HG03135 (cell line): ENCODE results near the gene WASF1.
"Not testable (repeated sequence)": the region's sequence is repeated elsewhere in the genome, so short reads cannot be mapped to it uniquely, and the experiment has no call there.

ENCODE experiments used
- ATAC-seq: cut with Tn5 transposase; IDR thresholded peaks from one replicate; pipeline ENCODE4 v1.9.1; 2021; ENCODE audit warnings: mild to moderate bottlenecking, moderate library complexity; ENCODE audit not compliant: unreplicated experiment

WASF1 gene

DNA sequence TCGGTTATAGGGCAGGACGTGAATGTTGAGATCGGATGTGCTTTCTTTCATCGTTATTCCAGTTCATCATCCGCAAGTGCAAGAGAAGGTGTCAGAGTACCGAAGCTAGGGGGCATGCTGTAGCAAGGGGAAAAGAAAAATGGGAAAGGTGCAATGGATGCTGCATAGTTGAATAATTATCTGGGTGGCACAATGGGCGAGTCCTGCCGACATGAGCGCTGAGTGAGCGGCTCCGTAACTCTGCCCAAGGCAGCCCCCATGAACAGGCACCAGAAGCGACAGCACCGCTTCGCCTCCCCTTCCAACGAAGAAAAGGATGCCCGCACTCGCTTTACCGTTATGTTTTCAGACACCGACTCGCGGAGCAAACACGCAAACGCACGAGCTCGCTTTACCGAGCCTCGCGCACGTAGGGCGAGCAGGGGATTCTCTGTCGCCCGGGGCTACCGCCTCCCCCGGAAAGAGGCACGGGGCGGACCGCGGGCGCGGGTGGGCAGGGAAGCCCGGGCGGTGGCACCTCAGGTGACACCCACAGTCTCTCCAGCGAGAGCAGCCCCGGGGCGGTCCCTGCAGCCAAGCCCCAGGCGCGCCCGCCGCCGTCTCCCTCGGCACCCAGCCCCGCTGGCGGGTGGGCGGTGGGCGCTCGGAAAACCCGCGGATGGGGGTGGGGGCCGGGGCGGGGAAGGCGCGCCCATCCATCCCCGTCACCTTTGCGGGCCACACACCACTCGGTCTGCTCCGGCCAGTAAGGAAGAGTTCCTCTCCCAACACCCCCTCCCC, 654 bp downstream of the WASF1 start:
- peak; percentile 23 for ATAC-seq

GRCh38 chr6:110173506-110174132, 5.9 kb downstream of the WASF1 start:
- no peak for ATAC-seq

DNA sequence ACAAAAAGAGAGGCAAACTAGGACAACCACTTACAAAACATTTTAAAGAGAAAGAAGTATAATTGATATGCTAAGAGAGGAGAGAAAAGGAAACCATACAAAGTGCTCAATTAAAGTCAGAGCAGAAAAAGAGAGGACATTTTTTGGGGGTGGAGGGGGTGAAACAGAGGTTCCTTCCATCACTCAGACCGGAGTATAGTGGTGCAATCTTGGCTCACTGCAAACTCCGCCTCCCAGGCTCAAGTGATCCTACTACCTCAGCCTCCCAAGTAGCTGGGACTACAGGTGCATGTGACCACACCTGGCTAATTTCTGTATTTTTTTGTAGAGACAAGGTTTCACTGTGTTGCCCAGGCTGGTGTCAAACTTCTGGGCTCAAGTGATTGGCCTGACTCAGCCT, 9.4 kb downstream of the WASF1 start:
- no peak for ATAC-seq

- ATAC-seq: no peak
These were observed 21.0 kb downstream of the WASF1 start for GRCh38 chr6:110158479-110158878.

DNA sequence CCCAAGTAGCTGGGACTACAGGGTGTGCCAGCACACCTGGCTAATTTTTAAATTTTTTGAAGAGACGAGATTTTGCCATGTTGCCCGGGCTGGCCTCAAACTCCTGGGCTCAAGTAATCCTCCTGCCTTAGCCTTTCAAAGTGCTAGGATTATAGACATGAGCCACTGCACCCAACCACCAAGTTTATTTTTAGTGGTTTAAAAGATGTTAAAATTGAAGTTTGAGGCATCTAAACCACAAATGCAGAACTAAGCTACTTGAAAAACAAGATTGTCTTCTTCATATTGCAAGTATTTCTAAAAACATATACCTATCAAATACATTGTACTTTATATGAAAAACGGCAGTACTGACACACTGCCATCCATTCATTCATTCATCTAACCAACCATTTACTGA, 31.6 kb downstream of the WASF1 start:
- ATAC-seq: no peak

- ATAC-seq: no peak
These were observed 38.8 kb downstream of the WASF1 start for GRCh38 chr6:110140650-110141049.

DNA sequence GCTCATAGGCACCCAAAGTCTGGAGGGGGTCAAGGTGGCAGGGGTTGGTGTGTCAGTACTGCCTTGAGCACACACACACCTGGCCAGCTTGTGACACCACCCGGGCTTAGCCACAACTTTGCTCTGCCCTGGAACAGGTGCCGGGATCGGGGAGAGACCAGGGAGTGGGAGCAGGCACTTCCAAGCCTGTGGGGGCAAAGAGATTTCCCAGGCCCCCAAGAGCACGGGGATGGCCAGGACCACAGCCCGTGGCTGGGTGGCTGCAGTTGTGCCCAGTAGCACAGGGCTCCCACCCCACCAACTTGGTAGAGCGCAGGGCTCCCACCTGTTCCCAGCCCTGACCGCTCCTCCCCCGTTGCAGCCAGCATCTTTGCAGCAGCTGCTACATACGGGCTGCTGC, 40.4 kb downstream of the WASF1 start:
- no peak for ATAC-seq

- no peak for ATAC-seq
These were observed 41.3 kb downstream of the WASF1 start for GRCh38 chr6:110137924-110138887.

GRCh38 chr6:110130362-110130761, 49.1 kb downstream of the WASF1 start:
- no peak for ATAC-seq

DNA sequence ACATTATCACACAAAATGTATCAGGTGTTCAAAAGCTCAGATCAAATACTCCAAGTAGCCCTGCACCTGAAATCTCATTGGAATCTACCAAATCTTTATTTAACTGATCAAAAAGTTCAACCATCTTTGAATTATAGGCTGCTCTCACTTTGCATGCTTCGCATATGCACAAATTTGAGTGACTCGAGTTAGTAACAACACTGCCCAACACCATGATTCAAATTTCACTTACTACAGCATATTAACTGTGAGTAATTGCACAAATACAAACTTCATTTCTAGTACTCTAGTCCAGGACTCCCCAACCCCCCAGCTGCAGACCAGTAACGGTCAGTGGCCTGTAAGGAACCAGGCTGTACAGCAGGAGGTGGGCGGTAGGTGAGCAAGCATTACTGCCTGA, 51.1 kb downstream of the WASF1 start:
- ATAC-seq: no peak

- no peak for ATAC-seq
These were observed 54.1 kb downstream of the WASF1 start for GRCh38 chr6:110125361-110125760.

DNA sequence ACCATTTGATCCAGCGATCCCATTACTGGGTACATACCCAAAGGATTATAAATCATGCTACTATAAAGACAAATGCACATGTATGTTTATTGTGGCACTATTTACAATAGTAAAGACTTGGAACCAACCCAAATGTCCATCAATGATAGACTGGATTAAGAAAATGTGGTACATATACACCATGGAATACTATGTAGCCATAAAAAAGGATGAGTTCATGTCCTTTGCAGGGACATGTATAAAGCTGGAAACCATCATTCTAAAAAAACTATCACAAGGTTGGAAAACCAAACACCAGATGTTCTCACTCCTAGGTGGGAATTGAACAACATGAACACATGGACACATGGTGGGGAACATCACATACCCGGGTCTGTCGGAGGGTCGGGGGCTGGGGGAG, 57.8 kb downstream of the WASF1 start:
- not testable (repeated sequence) for ATAC-seq

- no peak for ATAC-seq
These were observed 63.2 kb downstream of the WASF1 start for GRCh38 chr6:110116258-110116657.

- no peak for ATAC-seq
These were observed 65.5 kb downstream of the WASF1 start for GRCh38 chr6:110114004-110114403.

- ATAC-seq: no peak
These were observed 74.2 kb downstream of the WASF1 start for GRCh38 chr6:110105296-110105695.

- no peak for ATAC-seq
These were observed 76.2 kb downstream of the WASF1 start for GRCh38 chr6:110103260-110103659.

- no peak for ATAC-seq
These were observed 77.1 kb downstream of the WASF1 start for GRCh38 chr6:110102411-110102810.

DNA sequence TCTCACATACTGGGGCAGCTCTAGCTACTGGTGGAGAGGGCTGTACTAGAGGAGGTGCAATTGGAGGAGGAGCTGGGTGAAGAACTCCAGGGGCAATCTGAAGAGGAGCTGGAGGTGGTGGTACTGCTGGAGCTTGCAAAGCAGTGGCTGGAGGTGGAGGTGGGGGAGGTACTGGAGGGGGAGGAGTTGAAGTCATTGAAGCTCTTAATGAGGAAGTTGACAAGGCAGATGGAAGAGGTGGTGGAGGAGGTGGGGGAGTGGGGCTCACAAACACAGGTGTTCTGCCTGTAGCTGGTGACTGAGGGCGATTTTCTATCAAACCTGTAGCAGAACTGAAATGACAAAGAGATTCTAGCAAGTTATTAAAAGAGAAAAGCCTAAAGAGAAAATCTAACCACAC, 77.6 kb downstream of the WASF1 start:
- no peak for ATAC-seq

DNA sequence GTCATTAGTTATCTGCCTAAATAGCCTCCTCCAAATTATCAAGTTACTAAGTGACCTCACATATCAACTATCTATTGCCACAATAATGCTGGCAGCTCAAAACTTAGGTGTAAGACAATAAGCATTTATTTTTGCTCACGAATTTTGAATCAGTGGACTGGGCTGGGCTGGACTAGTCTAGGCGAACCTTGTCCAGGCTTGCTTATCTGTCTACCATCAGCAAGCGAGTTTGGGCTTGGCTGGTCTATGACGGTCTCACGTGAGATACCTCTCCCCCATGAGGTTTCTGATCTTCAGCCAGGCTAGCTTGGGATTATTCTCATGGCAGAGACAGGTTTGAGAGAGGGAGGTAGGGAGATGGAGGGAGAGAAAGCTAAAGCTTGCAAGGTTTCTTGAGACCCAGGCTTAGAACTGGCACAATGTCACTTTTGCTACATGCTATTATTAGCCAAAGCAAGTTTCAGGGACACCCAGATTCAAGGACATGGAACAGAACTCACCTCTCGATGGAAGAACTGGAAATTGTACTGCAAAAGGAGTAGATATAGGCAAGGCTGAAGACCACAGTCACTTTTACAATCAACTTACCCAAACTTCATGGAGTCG, 80.9 kb downstream of the WASF1 start:
- ATAC-seq: no peak

GRCh38 chr6:110097443-110097842, 82.0 kb downstream of the WASF1 start:
- ATAC-seq: no peak

- no peak for ATAC-seq
These were observed 83.5 kb downstream of the WASF1 start for GRCh38 chr6:110095935-110096334.
